Heart left ventricle (tissue), 13 donors: ENCODE measurements around the gene SMYD5.

Experiments
- CTCF ChIP-seq, 12 donors: fragments of 200-600 bp; sonication (generic) in 4 of 12; IDR thresholded peaks; one replicate each; pipeline versions ENCODE4 v1.5.0 to v1.8.0; 2018 to 2022; ENCODE audit warnings: antibody characterized with exemption in 12 of 12, mild to moderate bottlenecking in 5 of 12
- POLR2A ChIP-seq, 2 donors: fragments of 450-650 bp; IDR thresholded peaks; one replicate each; pipeline ENCODE4 v1.6.1; 2017; ENCODE audit warnings: antibody characterized with exemption in 2 of 2, mild to moderate bottlenecking in 2 of 2, moderate library complexity in 2 of 2
- donor health status: ischemic (EF 13 %, LVEDD 7.1; RV severe dilation, severe dysfunction).
- donor health status: DM: no; HTN: yes; CAD: no.
- donor health status: DM: no; HTN: no; CAD: no.
- donor health status: ischemic (EF 25% LVEDD 6.9; RV normal size, moderate dysfunction).
- donor health status: ischemic (EF 25% LVEDD 5.7; RV mildly dilated, moderate dysfunction).
- donor health status: ischemic (EF 35%, LVEDD 5.7; RV mildly dilated, moderate dysfunction).
- donor health status: nonischemic (EF 11% LVEDD 7.7; RV severe dilation, severe dysfunction).
- donor health status: DM: yes; HTN: yes; CAD: no.
- donor health status: PGD.
- donor health status: ischemic (EF 29% LVEDD 5.4; RV normal size, mild dysfunction).
- donor health status: nonischemic (EF 23%, LVEDD 6.1; RV moderate dilation, normal function).

- TF ChIP-seq CTCF (IDR thresholded peaks at IDR 0.05), result no peak
- peak in 1 of 2 donors; percentile 69 for TF ChIP-seq POLR2A (IDR thresholded peaks at IDR 0.05)
These were observed 20.1 kb downstream of the SMYD5 start, which contains the start of gene CCT7 for GRCh38 chr2:73233932-73234832.
